ENCODE data around the gene SIM2.

- no peak for TF ChIP-seq CTCF (IDR thresholded peaks at IDR 0.05)
- TF ChIP-seq POLR2A (IDR thresholded peaks at IDR 0.05) = no peak
Observed at GRCh38 chr21:36786186-36786585, 87.3 kb downstream of the SIM2 start.
